Skeletal muscle cell (primary cell): ENCODE results near the gene DNMT3A.
A peak's percentile ranks its signal among the peaks of the same experiment; 100 is the strongest.
"Not testable (repeated sequence)": the region's sequence is repeated elsewhere in the genome, so short reads cannot be mapped to it uniquely, and the experiment has no call there.

Experiments
- DNase-seq: peaks from one replicate; pipeline ENCODE4 v3.0.0-alpha.2; 2010; ENCODE audit warnings: low read depth
- H3K4me3 ChIP-seq: 2 replicates; pipeline ENCODE4 v1.5.1; 2011; ENCODE audit warnings: low read depth, mild to moderate bottlenecking, control low read depth, low read length, moderate library complexity

Gene DNMT3A

DNA sequence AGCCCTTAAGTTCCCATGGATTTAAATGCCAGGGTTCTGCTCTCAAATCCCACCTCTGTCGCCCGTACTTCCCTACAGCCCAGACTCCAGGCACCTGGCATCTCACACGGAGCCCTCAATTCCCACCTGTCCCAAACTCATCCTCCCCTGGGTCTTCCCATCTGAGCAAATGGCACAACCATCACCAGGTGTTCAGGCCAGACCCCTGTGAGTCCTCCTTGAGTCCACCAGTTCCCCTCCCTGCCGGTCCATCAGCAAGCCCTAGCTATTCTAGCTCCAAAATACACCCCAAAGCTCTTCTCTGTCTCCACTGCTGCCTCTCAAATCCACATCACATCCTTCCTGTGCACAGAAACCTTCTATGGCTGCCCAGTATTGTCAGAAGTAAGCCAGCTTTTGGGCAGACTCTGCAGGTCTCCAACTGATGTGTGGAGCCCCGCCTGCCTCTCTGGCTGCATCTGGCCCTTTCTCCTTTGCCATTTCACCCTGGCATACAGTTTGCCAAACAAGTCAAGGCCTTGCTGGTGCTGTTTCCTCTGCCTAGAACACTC, 67.7 kb downstream of the DNMT3A start:
- no peak overlapping the region for H3K4me3 ChIP-seq
- no peak for DNase-seq

GRCh38 chr2:25272705-25273104, 69.0 kb downstream of the DNMT3A start:
- not testable (repeated sequence) for DNase-seq, H3K4me3 ChIP-seq

GRCh38 chr2:25270061-25270460, 71.7 kb downstream of the DNMT3A start:
- H3K4me3 ChIP-seq, result no peak overlapping the region
- no peak for DNase-seq

DNA sequence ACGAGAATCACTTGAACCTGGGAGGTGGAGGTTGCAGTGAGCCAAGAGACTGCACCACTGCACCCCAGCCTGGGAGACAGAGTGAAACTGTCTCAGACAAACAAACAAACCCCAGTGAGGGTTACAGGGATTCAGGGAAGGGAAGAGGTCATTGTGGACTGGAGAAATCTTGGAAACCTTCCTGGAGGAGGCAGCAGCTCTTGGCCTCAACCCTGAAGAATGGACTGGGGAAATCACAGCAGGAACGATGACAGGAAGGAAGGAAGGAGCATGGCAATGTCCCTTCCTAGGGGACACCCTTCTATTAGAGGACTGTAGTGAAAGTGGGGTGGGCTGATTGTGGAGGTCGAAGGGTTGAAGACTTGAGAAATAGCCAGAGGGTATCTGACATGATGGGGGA, 72.5 kb downstream of the DNMT3A start:
- no peak for DNase-seq
- H3K4me3 ChIP-seq, result no peak overlapping the region

- DNase-seq, result no peak
- H3K4me3 ChIP-seq, result no peak overlapping the region
These were observed 73.6 kb downstream of the DNMT3A start for GRCh38 chr2:25268139-25268538.

DNA sequence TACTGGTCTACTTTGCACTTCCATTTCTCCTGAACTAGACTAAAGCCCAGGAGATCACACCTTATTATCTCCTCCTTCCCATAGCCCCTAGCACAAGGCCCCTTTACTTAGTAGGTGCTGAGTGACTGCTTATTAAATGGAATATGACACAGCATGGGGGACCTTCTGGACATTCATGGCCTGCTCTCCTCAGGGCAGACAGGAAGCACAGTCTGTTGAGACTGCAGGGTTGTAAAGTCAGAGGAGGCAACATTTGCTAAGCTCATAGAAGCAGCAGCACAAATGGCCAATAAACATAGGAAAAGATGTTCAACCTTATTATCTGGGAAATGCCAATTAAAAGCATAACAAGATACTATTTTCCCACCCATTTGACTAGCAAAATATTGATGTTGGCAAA, 75.3 kb downstream of the DNMT3A start:
- DNase-seq, result no peak
- H3K4me3 ChIP-seq, result no peak overlapping the region

GRCh38 chr2:25265802-25266201, 75.9 kb downstream of the DNMT3A start:
- H3K4me3 ChIP-seq, result no peak overlapping the region
- DNase-seq, result no peak

DNA sequence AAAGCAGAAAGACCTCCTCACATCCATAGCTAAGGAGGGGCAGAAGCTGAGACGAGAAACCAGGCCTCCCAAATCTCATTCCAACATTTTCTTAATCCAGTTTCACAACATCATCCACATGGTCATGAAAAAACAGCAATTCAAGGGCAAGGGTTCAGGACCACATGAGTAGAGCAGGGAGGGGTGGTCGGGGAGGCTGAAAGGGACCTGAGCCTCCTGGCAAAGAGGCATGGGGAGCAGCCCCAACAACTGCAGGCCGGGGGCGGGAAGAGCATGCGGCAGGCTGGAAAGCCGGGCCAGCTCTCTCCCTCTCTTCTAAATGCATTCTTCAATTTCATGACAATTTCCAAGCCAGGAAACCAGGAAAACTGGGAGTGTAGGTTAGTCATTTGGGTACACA, 76.7 kb downstream of the DNMT3A start:
- DNase-seq, result no peak
- no peak overlapping the region for H3K4me3 ChIP-seq

- no peak overlapping the region for H3K4me3 ChIP-seq
- DNase-seq, result no peak
These were observed 79.4 kb downstream of the DNMT3A start for GRCh38 chr2:25262288-25262687.

DNA sequence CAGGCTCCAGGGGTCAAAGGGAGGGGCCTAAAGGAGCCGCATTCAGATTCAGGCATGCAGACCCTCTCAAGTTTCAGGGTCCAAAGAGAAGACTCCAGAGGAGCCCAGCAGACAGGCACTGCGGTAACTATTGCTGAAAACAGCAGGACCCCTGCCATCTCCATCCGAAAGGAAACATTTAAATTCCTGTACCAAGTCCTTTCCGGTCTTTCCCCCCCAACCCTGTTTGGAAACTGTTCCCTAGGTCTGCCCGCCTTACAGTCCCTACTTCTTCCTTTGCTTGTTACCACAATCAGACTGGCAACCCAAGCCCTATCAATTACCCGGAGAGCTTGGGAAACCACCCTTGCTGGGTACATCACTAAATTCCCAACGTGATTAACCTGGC, 82.0 kb downstream of the DNMT3A start:
- no peak overlapping the region for H3K4me3 ChIP-seq
- DNase-seq, result no peak

DNA sequence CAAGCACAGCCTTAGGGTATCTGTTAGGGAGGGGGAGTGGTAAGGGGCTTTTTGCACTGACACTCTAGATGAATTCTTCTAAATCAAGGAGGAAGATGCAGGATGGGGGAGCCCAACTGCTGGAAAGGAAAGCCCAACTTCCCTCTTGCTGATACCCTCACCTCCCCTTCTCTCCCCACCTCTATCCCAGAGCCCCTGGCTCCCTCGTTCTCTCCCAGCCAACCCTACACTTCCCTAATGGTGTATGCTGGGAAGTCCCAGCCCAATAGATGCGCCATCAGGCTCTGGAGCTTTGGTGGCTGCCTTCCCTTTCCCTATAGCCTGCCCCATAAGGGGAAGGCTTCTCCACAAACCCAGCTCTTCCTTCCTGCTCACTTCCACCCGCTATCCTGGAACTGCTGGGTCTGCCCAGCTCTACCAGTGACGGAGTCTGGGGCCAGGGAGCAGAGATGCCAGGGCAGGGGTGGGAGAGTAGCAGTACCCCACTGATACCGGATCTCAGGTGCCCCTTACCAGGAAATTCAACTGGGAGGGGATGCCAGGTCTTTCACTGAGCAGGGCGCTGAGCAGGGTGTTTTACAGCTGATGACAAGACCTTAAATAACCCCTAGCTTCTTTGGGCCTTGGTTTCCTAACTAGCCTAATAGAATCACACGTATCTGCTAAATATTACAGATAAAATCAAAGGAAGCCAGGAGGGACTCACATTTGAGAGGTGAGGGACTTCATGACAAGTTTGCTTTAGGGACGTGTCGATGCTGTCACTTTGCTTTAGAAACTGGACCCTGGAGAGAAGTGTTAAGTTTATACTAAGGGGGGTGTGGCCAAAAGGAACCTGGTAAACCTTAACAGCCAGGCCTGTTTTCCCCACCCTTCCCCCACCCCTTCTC, 82.6 kb downstream of the DNMT3A start:
- no peak overlapping the region for H3K4me3 ChIP-seq
- DNase-seq, result no peak

GRCh38 chr2:25257931-25258846, 83.5 kb downstream of the DNMT3A start:
- no peak overlapping the region for H3K4me3 ChIP-seq
- DNase-seq, result no peak

GRCh38 chr2:25257032-25257552, 84.6 kb downstream of the DNMT3A start:
- H3K4me3 ChIP-seq, result no peak overlapping the region
- DNase-seq, result peak; percentile 31

DNA sequence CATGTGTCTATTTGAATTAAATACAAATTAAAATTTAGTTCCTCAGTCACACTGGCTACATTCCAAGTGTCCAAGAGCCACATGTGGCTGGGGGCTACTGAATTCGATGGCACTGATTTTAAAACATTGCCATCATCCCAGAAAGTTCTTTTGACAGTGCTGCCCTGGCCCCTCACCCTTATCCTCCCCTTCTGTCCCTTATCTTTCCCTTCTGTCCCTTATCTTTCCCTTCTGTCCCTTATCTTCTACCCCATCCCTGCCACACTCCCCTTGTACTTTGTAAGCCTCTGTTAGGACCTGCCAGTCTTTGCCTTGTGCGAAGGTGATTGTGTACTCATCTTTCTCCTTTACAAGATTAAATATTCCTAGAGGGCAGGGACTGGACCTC, 85.2 kb downstream of the DNMT3A start:
- no peak for DNase-seq
- no peak overlapping the region for H3K4me3 ChIP-seq

DNA sequence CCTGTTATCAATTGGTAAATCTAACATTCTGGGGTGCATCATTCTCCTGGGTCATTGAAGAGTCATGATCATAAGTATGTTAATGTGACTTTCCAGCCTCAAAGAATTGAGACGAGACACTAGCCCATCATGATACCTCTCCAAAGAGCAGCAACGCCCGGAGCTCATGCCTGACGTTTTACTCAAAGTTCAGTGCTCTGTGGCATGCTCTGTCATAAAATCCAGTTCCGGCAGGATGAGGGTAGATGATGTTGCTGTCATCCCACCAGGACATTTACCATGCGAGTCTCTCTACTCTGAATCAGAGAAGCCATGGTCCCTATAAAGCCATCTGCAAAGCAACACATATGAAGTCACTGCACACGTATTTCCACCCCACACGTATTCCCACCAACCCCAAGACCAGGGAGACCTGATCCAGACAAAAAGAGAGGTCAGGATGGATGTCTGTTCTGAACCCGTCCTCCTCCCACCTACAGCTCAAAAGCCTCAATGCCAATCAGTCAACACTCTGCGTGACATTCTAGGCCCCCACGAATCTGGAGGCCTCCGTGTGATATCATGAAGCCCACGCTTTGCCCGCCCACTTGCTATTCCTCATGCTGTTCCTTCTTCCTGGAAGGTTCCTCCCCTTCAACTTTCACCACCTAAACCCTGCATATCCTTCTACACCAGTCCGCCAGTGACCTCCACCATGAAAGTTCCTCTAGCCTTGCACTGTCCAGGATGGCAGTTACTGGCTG, 85.8 kb downstream of the DNMT3A start:
- no peak for DNase-seq
- H3K4me3 ChIP-seq, result no peak overlapping the region

GRCh38 chr2:25254961-25255360, 86.8 kb downstream of the DNMT3A start:
- no peak for DNase-seq
- no peak overlapping the region for H3K4me3 ChIP-seq

GRCh38 chr2:25253153-25253626, 88.5 kb downstream of the DNMT3A start:
- H3K4me3 ChIP-seq, result no peak overlapping the region
- DNase-seq, result no peak

DNA sequence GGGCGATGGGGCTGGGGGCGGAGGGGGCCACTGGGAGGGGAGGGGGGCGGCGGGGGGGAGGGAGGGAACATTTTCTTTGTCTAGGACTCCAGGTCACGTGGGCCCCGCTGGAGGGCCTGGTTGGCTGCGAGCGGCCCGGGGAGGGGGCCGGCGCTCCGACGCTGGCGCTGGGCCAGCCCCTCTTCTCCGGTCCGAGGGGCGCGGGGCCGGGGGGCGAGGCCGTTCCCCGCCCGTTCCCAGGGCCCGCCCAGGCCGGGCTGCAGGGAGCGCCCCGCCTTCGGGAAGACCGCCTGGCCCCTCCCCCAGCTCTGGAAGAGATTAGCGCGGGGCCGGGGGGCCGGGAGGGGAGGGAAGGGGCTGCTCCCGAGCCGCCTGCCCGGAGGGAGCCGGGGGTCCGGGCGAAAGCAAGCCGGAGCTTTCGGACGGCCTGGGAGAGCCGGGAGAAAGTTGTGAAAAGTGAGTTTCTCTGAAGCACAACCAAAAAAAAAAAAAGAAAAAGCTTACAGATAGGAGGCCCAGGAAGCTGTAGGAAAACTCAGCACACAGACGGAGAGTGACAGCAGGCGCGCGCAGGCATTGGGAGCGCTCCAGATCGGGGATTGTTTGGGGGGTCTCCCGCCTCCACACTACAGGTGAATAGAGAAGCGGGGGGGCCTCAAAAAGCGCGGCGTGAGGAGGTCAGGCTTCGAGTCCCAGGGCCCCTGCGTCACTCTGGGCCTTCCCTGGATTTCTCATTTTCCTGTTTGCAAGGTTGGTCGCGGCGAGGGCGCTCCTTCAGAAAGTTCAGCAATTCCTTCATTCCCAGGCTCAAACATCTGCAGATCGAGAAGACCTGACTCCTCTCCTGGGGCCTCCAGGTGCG, 89.2 kb downstream of the DNMT3A start:
- peak overlapping the region; percentile 38 for H3K4me3 ChIP-seq
- no peak for DNase-seq
